Stimulated activated CD8-positive, alpha-beta memory T cell treated with anti-CD3 and anti-CD28 coated beads, Interleukin-15, amount 100 ng/mL, for 1 hour (primary cell): Measurements from ENCODE around the gene DPYSL5.
A peak's percentile ranks its signal among the peaks of the same experiment; 100 is the strongest.

ENCODE experiments used
- DNase-seq: peaks from one replicate; pipeline ENCODE4 v3.0.0-alpha.2; 2020; ENCODE audit warnings: low read depth

The DPYSL5 gene

GRCh38 chr2:26932974-26933373 is 85.0 kb downstream of the DPYSL5 start:
- no peak for DNase-seq

GRCh38 chr2:26933431-26934334 is 85.8 kb downstream of the DPYSL5 start:
- DNase-seq, result no peak

GRCh38 chr2:26934335-26934724 is 86.4 kb downstream of the DPYSL5 start:
- DNase-seq, result no peak

- no peak for DNase-seq
Observed at GRCh38 chr2:26934985-26935384, 87.1 kb downstream of the DPYSL5 start.

GRCh38 chr2:26936855-26937254 is 88.9 kb downstream of the DPYSL5 start:
- DNase-seq, result no peak

GRCh38 chr2:26938399-26939118 is 90.6 kb downstream of the DPYSL5 start:
- no peak for DNase-seq

- no peak for DNase-seq
Observed at GRCh38 chr2:26940001-26940400, 92.1 kb downstream of the DPYSL5 start.

GRCh38 chr2:26941486-26941885 is 93.6 kb downstream of the DPYSL5 start:
- DNase-seq, result no peak

GRCh38 chr2:26942543-26943295 is 94.8 kb downstream of the DPYSL5 start:
- DNase-seq, result peak; percentile 32

- no peak for DNase-seq
Observed at GRCh38 chr2:26945991-26946750, 98.2 kb downstream of the DPYSL5 start.

GRCh38 chr2:26946841-26947784 is 99.2 kb downstream of the DPYSL5 start:
- DNase-seq, result no peak

GRCh38 chr2:26948800-26949199 is 100.9 kb downstream of the DPYSL5 start:
- DNase-seq, result no peak

GRCh38 chr2:26950246-26950645 is 102.3 kb downstream of the DPYSL5 start:
- no peak for DNase-seq

- no peak for DNase-seq
Observed at GRCh38 chr2:26951236-26951635, 103.3 kb downstream of the DPYSL5 start.

- DNase-seq, result no peak
Observed at GRCh38 chr2:26952374-26952773, 104.4 kb downstream of the DPYSL5 start.

- no peak for DNase-seq
Observed at GRCh38 chr2:26954135-26954534, 106.2 kb downstream of the DPYSL5 start.

GRCh38 chr2:26957041-26957440 is 109.1 kb downstream of the DPYSL5 start:
- no peak for DNase-seq

- DNase-seq, result no peak
Observed at GRCh38 chr2:26957534-26957933, 109.6 kb downstream of the DPYSL5 start.

- no peak for DNase-seq
Observed at GRCh38 chr2:26959331-26959730, 111.4 kb downstream of the DPYSL5 start.

GRCh38 chr2:26964446-26965130 is 116.7 kb downstream of the DPYSL5 start:
- DNase-seq, result no peak
